ENCODE data around the gene CEP72. TPM values are rescaled to one million over a fixed set of nuclear protein-coding genes. Genes with fewer than 3 reads are reported as not detected.

Gene CEP72
- total and polyA plus RNA-seq, 2 donors (not counting 1 experiment from before 2014, with no cell fraction given) = 7.7 to 32.9 TPM

DNA sequence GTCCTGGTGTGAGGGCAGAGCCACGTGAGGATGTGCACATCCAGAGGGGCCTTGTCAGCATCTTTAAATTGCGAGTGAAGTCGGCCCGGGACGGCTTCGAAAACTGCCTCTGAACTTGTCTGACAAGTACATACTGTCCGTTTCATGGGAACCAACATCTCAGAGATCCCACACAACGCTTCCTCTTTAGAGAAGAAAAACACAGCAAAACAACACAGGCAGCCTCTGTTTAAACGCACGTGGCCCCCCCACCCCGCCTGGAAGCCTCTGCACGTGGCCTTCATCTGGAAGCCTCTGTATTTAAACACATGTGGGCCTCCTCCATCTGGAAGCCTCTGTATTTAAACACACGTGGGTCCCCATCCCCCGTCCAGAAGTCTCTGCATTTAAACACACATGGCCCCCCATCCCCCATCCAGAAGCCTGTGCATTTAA, 29.2 kb downstream of the CEP72 start:
- Histone ChIP-seq H3K9ac (ENCODE audit: low read length) (no peak overlapping the region), H3K4me2 (replicated peaks; ENCODE audit: low read depth, low read length, poor library complexity, severe bottlenecking) (no peak overlapping the region), H3K27me3 (replicated peaks in 1 of 4; ENCODE audit: control extremely low read depth in 1 of 4, control insufficient read depth in 3 of 4, insufficient read depth in 4 of 4, low read length in 3 of 4) (no peaks in the 10 kb centered on the region), H3K4me1 (ENCODE audit: control insufficient read depth in 2 of 2, insufficient read depth in 2 of 2, low read length in 2 of 2) (peaks cover 10 to 16% of the 10 kb centered on the region in 2 donors), H3K79me2 (ENCODE audit: control insufficient read depth, insufficient read depth, low read length) (no peaks in the 10 kb centered on the region), H3K9me3 (ENCODE audit: control extremely low read depth in 1 of 3, control insufficient read depth in 2 of 3, insufficient read depth in 1 of 3, low read length in 2 of 3) (no peaks in the 10 kb centered on the region), H3K27ac (ENCODE audit: low read length in 2 of 2) (no peak overlapping the region), H4K20me1 (ENCODE audit: control insufficient read depth, insufficient read depth, low read length, poor library complexity, severe bottlenecking) (no peaks in the 10 kb centered on the region), H3K36me3 (replicated peaks in 1 of 2; ENCODE audit: control extremely low read depth in 1 of 2, control insufficient read depth in 1 of 2, extremely low read depth in 1 of 2, insufficient read depth in 2 of 2, low read length in 1 of 2) (peaks cover 0 to 27% of the 10 kb centered on the region in 2 experiments), H2AFZ (ENCODE audit: insufficient read depth, low read depth, low read length, poor library complexity, severe bottlenecking) (no peak overlapping the region), H3K4me3 (ENCODE audit: control extremely low read depth in 1 of 5, extremely low read depth in 1 of 5, insufficient read depth in 1 of 5, low read depth in 2 of 5, low read length in 4 of 5) (no peak overlapping the region)
- intact Hi-C loops (cut with micrococcal nuclease) = no loop called here
- 96% methylated on average over 14 of the region's 14 CpGs for WGBS (ENCODE audit: insufficient coverage)
- no peak overlapping the region for H3K27ac Mint-ChIP-seq
- peaks cover 17% of the 10 kb centered on the region for H3K4me1 Mint-ChIP-seq
- H3K9me3 Mint-ChIP-seq (ENCODE audit: insufficient read depth) = no peaks in the 10 kb centered on the region
- no peak for DNase-seq
- TF ChIP-seq, protein P1, sequence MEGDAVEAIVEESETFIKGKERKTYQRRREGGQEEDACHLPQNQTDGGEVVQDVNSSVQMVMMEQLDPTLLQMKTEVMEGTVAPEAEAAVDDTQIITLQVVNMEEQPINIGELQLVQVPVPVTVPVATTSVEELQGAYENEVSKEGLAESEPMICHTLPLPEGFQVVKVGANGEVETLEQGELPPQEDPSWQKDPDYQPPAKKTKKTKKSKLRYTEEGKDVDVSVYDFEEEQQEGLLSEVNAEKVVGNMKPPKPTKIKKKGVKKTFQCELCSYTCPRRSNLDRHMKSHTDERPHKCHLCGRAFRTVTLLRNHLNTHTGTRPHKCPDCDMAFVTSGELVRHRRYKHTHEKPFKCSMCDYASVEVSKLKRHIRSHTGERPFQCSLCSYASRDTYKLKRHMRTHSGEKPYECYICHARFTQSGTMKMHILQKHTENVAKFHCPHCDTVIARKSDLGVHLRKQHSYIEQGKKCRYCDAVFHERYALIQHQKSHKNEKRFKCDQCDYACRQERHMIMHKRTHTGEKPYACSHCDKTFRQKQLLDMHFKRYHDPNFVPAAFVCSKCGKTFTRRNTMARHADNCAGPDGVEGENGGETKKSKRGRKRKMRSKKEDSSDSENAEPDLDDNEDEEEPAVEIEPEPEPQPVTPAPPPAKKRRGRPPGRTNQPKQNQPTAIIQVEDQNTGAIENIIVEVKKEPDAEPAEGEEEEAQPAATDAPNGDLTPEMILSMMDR (IDR thresholded peaks at IDR 0.05) = no peak
- TF ChIP-seq EZH2 (IDR thresholded peaks at IDR 0.05; ENCODE audit: borderline replicate concordance, insufficient read depth, low read depth, low read length, poor library complexity, severe bottlenecking) = no peak
- no peak overlapping the region for H3K4me3 Mint-ChIP-seq
- no peaks in the 10 kb centered on the region for H3K27me3 Mint-ChIP-seq
- no peak for ATAC-seq (ENCODE audit: low read depth)
- CTCF ChIA-PET = no interaction called here
- POLR2A ChIA-PET = no interaction called here

DNA sequence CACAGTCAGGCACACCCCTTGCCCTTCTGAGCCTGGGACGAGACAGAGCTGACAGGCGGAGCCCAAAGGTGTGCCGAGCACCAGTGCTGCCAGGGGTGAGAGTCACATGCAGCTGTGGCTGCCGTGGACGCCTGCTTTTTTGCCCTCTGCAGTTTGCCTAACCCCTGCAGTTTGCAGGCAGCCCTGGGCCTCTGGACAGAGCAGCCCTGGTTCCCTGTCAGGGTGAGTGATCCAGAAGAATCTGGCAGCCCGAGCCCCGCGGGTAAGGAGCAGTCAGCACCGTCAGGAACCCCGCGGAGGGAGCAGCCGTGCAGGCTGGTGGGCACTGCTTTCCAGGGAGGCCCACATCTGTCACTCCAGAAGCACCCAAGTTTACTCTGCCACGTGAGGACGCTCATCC, 30.3 kb downstream of the CEP72 start:
- DNase-seq (no peak), ATAC-seq (ENCODE audit: low read depth) (no peak)
- Histone ChIP-seq H3K36me3 (replicated peaks in 1 of 2; ENCODE audit: control extremely low read depth in 1 of 2, control insufficient read depth in 1 of 2, extremely low read depth in 1 of 2, insufficient read depth in 2 of 2, low read length in 1 of 2) (peaks cover 0 to 34% of the 10 kb centered on the region in 2 experiments), H4K20me1 (ENCODE audit: control insufficient read depth, insufficient read depth, low read length, poor library complexity, severe bottlenecking) (no peaks in the 10 kb centered on the region), H3K27ac (ENCODE audit: low read length in 2 of 2) (no peak overlapping the region), H3K79me2 (ENCODE audit: control insufficient read depth, insufficient read depth, low read length) (no peaks in the 10 kb centered on the region), H3K4me2 (replicated peaks; ENCODE audit: low read depth, low read length, poor library complexity, severe bottlenecking) (no peak overlapping the region), H3K4me1 (ENCODE audit: control insufficient read depth in 2 of 2, insufficient read depth in 2 of 2, low read length in 2 of 2) (peaks cover 10 to 16% of the 10 kb centered on the region in 2 donors), H3K9ac (ENCODE audit: low read length) (no peak overlapping the region), H2AFZ (ENCODE audit: insufficient read depth, low read depth, low read length, poor library complexity, severe bottlenecking) (no peak overlapping the region), H3K27me3 (replicated peaks in 1 of 4; ENCODE audit: control extremely low read depth in 1 of 4, control insufficient read depth in 3 of 4, insufficient read depth in 4 of 4, low read length in 3 of 4) (no peaks in the 10 kb centered on the region), H3K4me3 (ENCODE audit: control extremely low read depth in 1 of 5, extremely low read depth in 1 of 5, insufficient read depth in 1 of 5, low read depth in 2 of 5, low read length in 4 of 5) (no peak overlapping the region), H3K9me3 (ENCODE audit: control extremely low read depth in 1 of 3, control insufficient read depth in 2 of 3, insufficient read depth in 1 of 3, low read length in 2 of 3) (no peaks in the 10 kb centered on the region)
- H3K27ac Mint-ChIP-seq = no peak overlapping the region
- intact Hi-C loops (cut with micrococcal nuclease) = no loop called here
- H3K27me3 Mint-ChIP-seq = no peaks in the 10 kb centered on the region
- H3K9me3 Mint-ChIP-seq (ENCODE audit: insufficient read depth) = no peaks in the 10 kb centered on the region
- WGBS (ENCODE audit: insufficient coverage) = 95% methylated on average over 14 of the region's 14 CpGs
- ChIA-PET POLR2A (no interaction called here), CTCF (interaction anchor here (1.8 kb wide), 1 partner anchor 196 kb away, joined by 6 read pairs; no protein-coding TSS in a partner anchor)
- TF ChIP-seq, protein P1 (IDR thresholded peaks at IDR 0.05) = no peak
- no peak for TF ChIP-seq EZH2 (IDR thresholded peaks at IDR 0.05; ENCODE audit: borderline replicate concordance, insufficient read depth, low read depth, low read length, poor library complexity, severe bottlenecking)
- H3K4me1 Mint-ChIP-seq = peaks cover 17% of the 10 kb centered on the region
- no peak overlapping the region for H3K4me3 Mint-ChIP-seq

All from B cell (primary cell).